GM12878 (cell line): ENCODE results near the gene ZNF132. TPM values are rescaled to one million over a fixed set of nuclear protein-coding genes. Genes with fewer than 3 reads are reported as not detected.

ENCODE experiments used
- ATAC-seq: fragments of 200-7000 bp; cut with Tn5 transposase; 3 replicates; pipeline ENCODE4 v1.9.1; 2020; ENCODE audit warnings: mild to moderate bottlenecking, moderate library complexity
- BruUV-seq: library from RNA; stranded (reverse); fragments of 400-500 nt; replicated peaks from 2 replicates; lab custom pipeline; 2021; lab: Mats Ljungman, UMichigan
- CTCF ChIA-PET: fragments of 300-600 bp; sonication (Branson Sonifier 250); formaldehyde crosslinking; extraction: SDS; loops from one replicate; lab custom pipeline; 2021; ENCODE audit warnings: inconsistent platforms; lab: Yijun Ruan, JAX
- POLR2A ChIA-PET: fragments of 350-600 bp; formaldehyde crosslinking; extraction: SDS; loops from one replicate; lab custom pipeline; 2021; ENCODE audit warnings: inconsistent platforms; lab: Charles Lee
- RAD21 ChIA-PET: fragments of 300-600 bp; sonication (Branson Sonifier 250); formaldehyde crosslinking; loops from one replicate; lab custom pipeline; 2023; ENCODE audit warnings: antibody characterized with exemption; ENCODE audit not compliant: unreplicated experiment; lab: Charles Lee
- SMC1A ChIA-PET: fragments of 300-600 bp; sonication (Branson Sonifier 250); formaldehyde crosslinking; loops from one replicate; lab custom pipeline; 2023; ENCODE audit not compliant: unreplicated experiment, uncharacterized antibody; lab: Charles Lee
- DNase-seq: peaks from one replicate; pipeline ENCODE4 v3.0.0-alpha.2; 2011; ENCODE audit warnings: low read depth, low spot score
- FAIRE-seq: peaks from 3 replicates; lab custom pipeline; 2011; peaks lifted over from hg19 to GRCh38; lab: Jason Lieb, UNC
- H2AFZ ChIP-seq: 2 replicates; pipeline ENCODE4 v1.6.0; 2011; ENCODE audit warnings: low read depth, low read length, control low read depth; ENCODE audit not compliant: control insufficient read depth
- H3K27ac ChIP-seq: 2 replicates; pipeline ENCODE4 v1.5.1; 2011; ENCODE audit warnings: control low read depth; ENCODE audit not compliant: control insufficient read depth, insufficient read depth
- H3K27me3 ChIP-seq, 2 experiments: replicated peaks in 1 of 2; 2 replicates each; pipeline versions ENCODE4 v1.6.0 to v1.6.1; 2011; ENCODE audit warnings: low read length in 1 of 2; ENCODE audit not compliant: control insufficient read depth in 2 of 2, insufficient read depth in 2 of 2
- H3K36me3 ChIP-seq, 2 experiments: 2 replicates each; pipeline ENCODE4 v1.5.1; 2011; ENCODE audit warnings: low read length in 1 of 2; ENCODE audit not compliant: control insufficient read depth in 2 of 2, insufficient read depth in 2 of 2
- H3K4me1 ChIP-seq: 2 replicates; pipeline ENCODE4 v1.6.1; 2011; ENCODE audit warnings: mild to moderate bottlenecking, low read length, moderate library complexity, mixed read lengths; ENCODE audit not compliant: control insufficient read depth, insufficient read depth
- H3K4me2 ChIP-seq: 2 replicates; pipeline ENCODE4 v1.6.0; 2011; ENCODE audit warnings: control low read depth; ENCODE audit not compliant: control insufficient read depth, insufficient read depth
- H3K4me3 ChIP-seq: fragments of 200-600 bp; sonication (generic); 2 replicates; pipeline ENCODE4 v1.5.1; 2016
- H3K79me2 ChIP-seq: 2 replicates; pipeline ENCODE4 v1.6.0; 2011; ENCODE audit warnings: low read length; ENCODE audit not compliant: control insufficient read depth, insufficient read depth
- H3K9ac ChIP-seq: 2 replicates; pipeline ENCODE4 v1.8.0; 2011; ENCODE audit warnings: low read length, control low read depth, mixed read lengths; ENCODE audit not compliant: control insufficient read depth, insufficient read depth
- H3K9me3 ChIP-seq: replicated peaks from 3 replicates; pipeline ENCODE4 v1.5.1; 2011; ENCODE audit warnings: mild to moderate bottlenecking, low read length; ENCODE audit not compliant: control insufficient read depth, insufficient read depth
- H4K20me1 ChIP-seq: 2 replicates; pipeline ENCODE4 v1.6.0; 2011; ENCODE audit not compliant: control insufficient read depth, insufficient read depth
- ASH2L ChIP-seq: fragments of 300-600, 200-600 bp; sonication (generic); IDR thresholded peaks from 2 replicates; pipeline ENCODE4 v1.6.1; 2017; ENCODE audit warnings: low read depth, mild to moderate bottlenecking, borderline replicate concordance
- ESRRA ChIP-seq: IDR thresholded peaks from 2 replicates; pipeline ENCODE4 v1.6.1; 2012; ENCODE audit warnings: mild to moderate bottlenecking, low read length, improper control_type of control experiment
- JUNB ChIP-seq: IDR thresholded peaks from 2 replicates; pipeline ENCODE4 v1.6.1; 2016; ENCODE audit warnings: antibody characterized with exemption, mild to moderate bottlenecking
- NFXL1 ChIP-seq: fragments of 450-650 bp; IDR thresholded peaks from 2 replicates; pipeline ENCODE4 v1.6.1; 2017; ENCODE audit warnings: antibody characterized with exemption, mild to moderate bottlenecking, borderline replicate concordance
- NFYA ChIP-seq: IDR thresholded peaks from 2 replicates; pipeline ENCODE4 v1.6.1; 2011; ENCODE audit warnings: low read depth, mild to moderate bottlenecking, low read length, improper control_type of control experiment, borderline replicate concordance
- POLR2AphosphoS5 ChIP-seq: IDR thresholded peaks from 2 replicates; pipeline ENCODE4 v1.6.1; 2011; ENCODE audit warnings: mild to moderate bottlenecking, low read length, inconsistent platforms
- RELA ChIP-seq: fragments of 450-650 bp; IDR thresholded peaks from 2 replicates; pipeline ENCODE4 v1.8.0; 2014; ENCODE audit warnings: borderline replicate concordance; ENCODE audit not compliant: partially characterized antibody
- RFX5 ChIP-seq: IDR thresholded peaks from 2 replicates; pipeline ENCODE4 v1.6.1; 2011; ENCODE audit warnings: low read depth, low read length, improper control_type of control experiment
- SREBF1 ChIP-seq: IDR thresholded peaks from 2 replicates; pipeline ENCODE4 v1.6.1; 2012; ENCODE audit warnings: mild to moderate bottlenecking, low read length
- SREBF2 ChIP-seq: IDR thresholded peaks from 2 replicates; pipeline ENCODE4 v1.6.1; 2012; ENCODE audit warnings: mild to moderate bottlenecking, low read length
- WGBS: methylation state at CpG from one replicate; pipeline ENCODE4 v1.1.6; 2016; ENCODE audit warnings: low lambda C conversion rate; ENCODE audit not compliant: insufficient replicate concordance, insufficient coverage; ENCODE audit errors: missing lambda C conversion rate; 5-methylcytosine and 5-hydroxymethylcytosine counted together
- in situ Hi-C: fragments of 300-500 bp; cut with MboI; formaldehyde crosslinking; loops from 9 replicates; pipeline ENCODE4 v1.14.3; 2018; ENCODE audit warnings: mixed read lengths
- intact Hi-C: fragments of 100-400 bp; cut with micrococcal nuclease; formaldehyde crosslinking; loops from one replicate; pipeline ENCODE4 v1.14.2; 2022; ENCODE audit not compliant: unreplicated experiment
- polyA plus RNA-seq, 11 experiments: library from polyadenylated mRNA; depleted of rRNA in 4 of 11; unstranded in 6 of 11; stranded (reverse) in 5 of 11; fragments of >200 nt; fragmentation: Nextera tagmentation in 4 of 11; fragmentation: Illumina TruSeq in 1 of 11; extraction: Ambion mirVana in 4 of 11; extraction: Trizol in 1 of 11; gene quantifications; 1 replicate in 1 of 11; 2 replicates in 10 of 11; pipeline versions ENCODE4 v1.2.1 to v1.2.3, GENCODE V29; 2011 to 2016; ENCODE audit warnings: inconsistent platforms in 2 of 11, missing spikeins in 2 of 11, low read depth in 1 of 11
- total RNA-seq, 4 experiments: library from RNA; depleted of rRNA in 3 of 4; stranded (reverse); fragments of >200 nt in 3 of 4; fragmentation: Illumina TruSeq in 1 of 4; extraction: Trizol in 1 of 4; gene quantifications; 2 replicates each; pipeline versions ENCODE4 v1.2.1 to v1.2.3, GENCODE V29; 2013 to 2021
- TF ChIP-seq, protein P1 (sequence below): IDR thresholded peaks from 2 replicates; pipeline ENCODE4 v1.6.1; 2012; ENCODE audit warnings: improper control_type of control experiment, low read depth, low read length; ENCODE audit not compliant: insufficient replicate concordance
- TF ChIP-seq, protein P2 (sequence below): IDR thresholded peaks from 2 replicates; pipeline ENCODE4 v1.6.1; 2011; ENCODE audit warnings: low read depth, low read length, improper control_type of control experiment, borderline replicate concordance
- TF ChIP-seq, protein P3 (sequence below): fragments of 450-650 bp; IDR thresholded peaks from 2 replicates; pipeline ENCODE4 v1.6.1; 2018; ENCODE audit warnings: borderline replicate concordance, mild to moderate bottlenecking; ENCODE audit not compliant: partially characterized antibody

Gene ZNF132
- total and polyA plus RNA-seq, 10 of the 15 experiments (the other 5 are each of a cell fraction or from before 2014, with no cell fraction given), result 0.56 to 4.0 (median 2.3) TPM

DNA sequence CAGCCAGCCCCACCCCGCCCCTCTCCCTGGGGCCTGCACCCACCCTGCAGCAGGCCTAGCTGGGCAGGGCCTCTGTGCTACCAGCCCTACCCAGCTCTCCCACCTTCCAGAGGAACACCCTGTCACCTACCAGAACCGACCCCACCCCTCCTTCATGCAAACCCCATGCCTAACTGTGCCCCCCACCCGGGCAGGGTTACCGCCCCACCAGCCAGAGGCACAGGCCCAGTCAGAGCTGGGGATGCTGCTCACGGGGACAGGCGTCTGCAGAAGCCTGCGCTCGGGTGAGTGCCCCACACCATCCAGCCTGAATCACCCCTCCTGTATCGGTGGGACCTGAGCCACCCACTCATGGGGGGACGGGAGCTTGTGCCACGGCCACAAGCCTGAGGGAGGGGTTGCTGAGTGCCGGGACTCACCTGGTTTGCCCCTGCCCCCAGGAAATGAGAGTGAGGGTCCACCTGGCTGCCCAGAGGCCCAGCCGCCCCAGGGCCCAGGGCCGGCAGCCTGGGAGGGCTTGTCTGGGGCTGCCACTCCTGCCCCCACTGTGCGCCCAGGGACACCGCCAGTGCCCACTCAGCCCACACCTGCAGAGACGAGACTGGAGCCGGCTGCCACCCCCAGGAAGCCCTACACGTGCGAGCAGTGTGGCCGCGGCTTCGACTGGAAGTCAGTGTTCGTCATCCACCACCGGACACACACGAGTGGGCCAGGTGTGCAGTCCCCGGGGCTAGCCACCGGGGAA, 40.0 kb upstream of the ZNF132 start:
- no peak for ATAC-seq
- Histone ChIP-seq H3K9me3 (no peaks in the 10 kb centered on the region), H3K27me3 (no peaks in the 10 kb centered on the region), H3K79me2 (no peaks in the 10 kb centered on the region; the same call in 1 of the 2 replicates), H3K4me2 (no peak overlapping the region), H3K4me1 (peaks cover 17% of the 10 kb centered on the region), H2AFZ (no peak overlapping the region), H3K9ac (no peak overlapping the region), H3K36me3 (no peaks in the 10 kb centered on the region; a peak in 2 of 4 replicates), H4K20me1 (no peaks in the 10 kb centered on the region), H3K27ac (no peak overlapping the region), H3K4me3 (no peak overlapping the region)
- in situ Hi-C loops, result no loop called here
- no peak for FAIRE-seq
- no TSS peak for BruUV-seq
- ChIA-PET RAD21 (no interaction called here), SMC1A (no interaction called here), POLR2A (no interaction called here), CTCF (no interaction called here)
- intact Hi-C loops, result no loop called here
- no peak for DNase-seq
- TF ChIP-seq NFYA (no peak), SREBF1 (no peak), POLR2AphosphoS5 (no peak), RFX5 (no peak), ASH2L (no peak), JUNB (no peak), RELA (no peak), ESRRA (no peak), NFXL1 (no peak), SREBF2 (no peak)
- TF ChIP-seq, protein P1, sequence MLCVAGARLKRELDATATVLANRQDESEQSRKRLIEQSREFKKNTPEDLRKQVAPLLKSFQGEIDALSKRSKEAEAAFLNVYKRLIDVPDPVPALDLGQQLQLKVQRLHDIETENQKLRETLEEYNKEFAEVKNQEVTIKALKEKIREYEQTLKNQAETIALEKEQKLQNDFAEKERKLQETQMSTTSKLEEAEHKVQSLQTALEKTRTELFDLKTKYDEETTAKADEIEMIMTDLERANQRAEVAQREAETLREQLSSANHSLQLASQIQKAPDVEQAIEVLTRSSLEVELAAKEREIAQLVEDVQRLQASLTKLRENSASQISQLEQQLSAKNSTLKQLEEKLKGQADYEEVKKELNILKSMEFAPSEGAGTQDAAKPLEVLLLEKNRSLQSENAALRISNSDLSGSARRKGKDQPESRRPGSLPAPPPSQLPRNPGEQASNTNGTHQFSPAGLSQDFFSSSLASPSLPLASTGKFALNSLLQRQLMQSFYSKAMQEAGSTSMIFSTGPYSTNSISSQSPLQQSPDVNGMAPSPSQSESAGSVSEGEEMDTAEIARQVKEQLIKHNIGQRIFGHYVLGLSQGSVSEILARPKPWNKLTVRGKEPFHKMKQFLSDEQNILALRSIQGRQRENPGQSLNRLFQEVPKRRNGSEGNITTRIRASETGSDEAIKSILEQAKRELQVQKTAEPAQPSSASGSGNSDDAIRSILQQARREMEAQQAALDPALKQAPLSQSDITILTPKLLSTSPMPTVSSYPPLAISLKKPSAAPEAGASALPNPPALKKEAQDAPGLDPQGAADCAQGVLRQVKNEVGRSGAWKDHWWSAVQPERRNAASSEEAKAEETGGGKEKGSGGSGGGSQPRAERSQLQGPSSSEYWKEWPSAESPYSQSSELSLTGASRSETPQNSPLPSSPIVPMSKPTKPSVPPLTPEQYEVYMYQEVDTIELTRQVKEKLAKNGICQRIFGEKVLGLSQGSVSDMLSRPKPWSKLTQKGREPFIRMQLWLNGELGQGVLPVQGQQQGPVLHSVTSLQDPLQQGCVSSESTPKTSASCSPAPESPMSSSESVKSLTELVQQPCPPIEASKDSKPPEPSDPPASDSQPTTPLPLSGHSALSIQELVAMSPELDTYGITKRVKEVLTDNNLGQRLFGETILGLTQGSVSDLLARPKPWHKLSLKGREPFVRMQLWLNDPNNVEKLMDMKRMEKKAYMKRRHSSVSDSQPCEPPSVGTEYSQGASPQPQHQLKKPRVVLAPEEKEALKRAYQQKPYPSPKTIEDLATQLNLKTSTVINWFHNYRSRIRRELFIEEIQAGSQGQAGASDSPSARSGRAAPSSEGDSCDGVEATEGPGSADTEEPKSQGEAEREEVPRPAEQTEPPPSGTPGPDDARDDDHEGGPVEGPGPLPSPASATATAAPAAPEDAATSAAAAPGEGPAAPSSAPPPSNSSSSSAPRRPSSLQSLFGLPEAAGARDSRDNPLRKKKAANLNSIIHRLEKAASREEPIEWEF, result no peak
- TF ChIP-seq, protein P2, sequence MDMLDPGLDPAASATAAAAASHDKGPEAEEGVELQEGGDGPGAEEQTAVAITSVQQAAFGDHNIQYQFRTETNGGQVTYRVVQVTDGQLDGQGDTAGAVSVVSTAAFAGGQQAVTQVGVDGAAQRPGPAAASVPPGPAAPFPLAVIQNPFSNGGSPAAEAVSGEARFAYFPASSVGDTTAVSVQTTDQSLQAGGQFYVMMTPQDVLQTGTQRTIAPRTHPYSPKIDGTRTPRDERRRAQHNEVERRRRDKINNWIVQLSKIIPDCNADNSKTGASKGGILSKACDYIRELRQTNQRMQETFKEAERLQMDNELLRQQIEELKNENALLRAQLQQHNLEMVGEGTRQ, result no peak
- TF ChIP-seq, protein P3, sequence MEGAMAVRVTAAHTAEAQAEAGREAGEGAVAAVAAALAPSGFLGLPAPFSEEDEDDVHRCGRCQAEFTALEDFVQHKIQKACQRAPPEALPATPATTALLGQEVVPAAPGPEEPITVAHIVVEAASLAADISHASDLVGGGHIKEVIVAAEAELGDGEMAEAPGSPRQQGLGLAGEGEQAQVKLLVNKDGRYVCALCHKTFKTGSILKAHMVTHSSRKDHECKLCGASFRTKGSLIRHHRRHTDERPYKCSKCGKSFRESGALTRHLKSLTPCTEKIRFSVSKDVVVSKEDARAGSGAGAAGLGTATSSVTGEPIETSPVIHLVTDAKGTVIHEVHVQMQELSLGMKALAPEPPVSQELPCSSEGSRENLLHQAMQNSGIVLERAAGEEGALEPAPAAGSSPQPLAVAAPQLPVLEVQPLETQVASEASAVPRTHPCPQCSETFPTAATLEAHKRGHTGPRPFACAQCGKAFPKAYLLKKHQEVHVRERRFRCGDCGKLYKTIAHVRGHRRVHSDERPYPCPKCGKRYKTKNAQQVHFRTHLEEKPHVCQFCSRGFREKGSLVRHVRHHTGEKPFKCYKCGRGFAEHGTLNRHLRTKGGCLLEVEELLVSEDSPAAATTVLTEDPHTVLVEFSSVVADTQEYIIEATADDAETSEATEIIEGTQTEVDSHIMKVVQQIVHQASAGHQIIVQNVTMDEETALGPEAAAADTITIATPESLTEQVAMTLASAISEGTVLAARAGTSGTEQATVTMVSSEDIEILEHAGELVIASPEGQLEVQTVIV, result no peak
- WGBS, result 76% methylated on average over 25 of the region's 28 CpGs
